Suprapubic skin (tissue), 3 donors: ENCODE measurements around the gene XKR8.

Experiments
- POLR2A ChIP-seq, 2 donors: fragments of 450-650 bp; IDR thresholded peaks; one replicate each; pipeline ENCODE4 v1.6.1; 2017; ENCODE audit warnings: antibody characterized with exemption in 2 of 2, mild to moderate bottlenecking in 2 of 2, moderate library complexity in 2 of 2
- TF ChIP-seq, protein P1 (sequence below), 2 donors: fragments of 200-600 bp in 1 of 2; fragments of 450-650 bp in 1 of 2; sonication (generic) in 1 of 2; IDR thresholded peaks; one replicate each; pipeline ENCODE4 v1.5.1; 2016 to 2019; ENCODE audit warnings: antibody characterized with exemption in 2 of 2, mild to moderate bottlenecking in 1 of 2, moderate library complexity in 1 of 2

DNA sequence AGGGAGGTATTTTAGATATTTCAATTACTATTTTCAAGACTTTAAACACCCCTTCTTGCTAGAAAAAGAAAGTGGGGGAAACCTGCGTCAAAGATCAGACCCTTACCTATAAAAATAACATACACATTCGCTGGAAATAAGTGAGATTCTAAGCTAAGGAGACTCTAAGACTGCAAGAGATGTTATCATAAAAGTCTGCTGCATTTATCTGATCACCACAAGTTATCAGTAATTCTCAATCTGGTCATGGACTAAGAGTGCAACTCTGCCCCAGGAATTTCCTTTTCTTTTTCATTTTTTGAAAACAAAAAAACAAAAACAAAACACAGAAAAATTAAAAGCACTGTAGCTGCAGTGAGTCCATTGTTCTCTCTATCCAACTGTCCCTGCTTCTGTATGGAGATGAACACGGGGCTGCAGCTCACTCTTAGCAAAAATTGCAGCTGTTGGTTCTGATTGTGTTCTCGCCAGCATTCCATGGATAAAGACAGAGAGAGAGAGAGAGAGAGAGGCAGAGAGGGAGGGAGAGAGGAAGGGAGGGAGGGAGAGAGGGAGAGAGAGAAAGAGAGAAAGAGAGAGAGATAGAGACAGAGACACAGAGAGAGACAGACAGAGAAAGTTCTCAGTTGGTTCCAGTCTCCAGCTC is 14.1 kb downstream of the XKR8 start:
- no peak for TF ChIP-seq POLR2A (IDR thresholded peaks at IDR 0.05)
- TF ChIP-seq, protein P1, sequence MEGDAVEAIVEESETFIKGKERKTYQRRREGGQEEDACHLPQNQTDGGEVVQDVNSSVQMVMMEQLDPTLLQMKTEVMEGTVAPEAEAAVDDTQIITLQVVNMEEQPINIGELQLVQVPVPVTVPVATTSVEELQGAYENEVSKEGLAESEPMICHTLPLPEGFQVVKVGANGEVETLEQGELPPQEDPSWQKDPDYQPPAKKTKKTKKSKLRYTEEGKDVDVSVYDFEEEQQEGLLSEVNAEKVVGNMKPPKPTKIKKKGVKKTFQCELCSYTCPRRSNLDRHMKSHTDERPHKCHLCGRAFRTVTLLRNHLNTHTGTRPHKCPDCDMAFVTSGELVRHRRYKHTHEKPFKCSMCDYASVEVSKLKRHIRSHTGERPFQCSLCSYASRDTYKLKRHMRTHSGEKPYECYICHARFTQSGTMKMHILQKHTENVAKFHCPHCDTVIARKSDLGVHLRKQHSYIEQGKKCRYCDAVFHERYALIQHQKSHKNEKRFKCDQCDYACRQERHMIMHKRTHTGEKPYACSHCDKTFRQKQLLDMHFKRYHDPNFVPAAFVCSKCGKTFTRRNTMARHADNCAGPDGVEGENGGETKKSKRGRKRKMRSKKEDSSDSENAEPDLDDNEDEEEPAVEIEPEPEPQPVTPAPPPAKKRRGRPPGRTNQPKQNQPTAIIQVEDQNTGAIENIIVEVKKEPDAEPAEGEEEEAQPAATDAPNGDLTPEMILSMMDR (IDR thresholded peaks at IDR 0.05): no peak
